Fibroblast of lung (primary cell): Measurements from ENCODE around the gene TAL2. TPM values are rescaled to one million over a fixed set of nuclear protein-coding genes. Genes with fewer than 3 reads are reported as not detected.

Experiments
- DNase-seq, 2 donors: peaks; one replicate each; pipeline versions ENCODE4 v3.0.0 to v3.0.0-alpha.2; 2010; ENCODE audit warnings: low read depth in 2 of 2
- H2AFZ ChIP-seq: 2 replicates; pipeline ENCODE4 v1.5.1; 2012; ENCODE audit warnings: low read length, control low read depth, inconsistent platforms
- H3K27ac ChIP-seq: 2 replicates; pipeline ENCODE4 v1.5.1; 2011; ENCODE audit warnings: low read length, control low read depth; ENCODE audit not compliant: insufficient read depth
- H3K27me3 ChIP-seq: 2 replicates; pipeline ENCODE4 v1.5.1; 2011; ENCODE audit warnings: mild to moderate bottlenecking, low read length; ENCODE audit not compliant: control insufficient read depth, insufficient read depth
- H3K36me3 ChIP-seq: 2 replicates; pipeline ENCODE4 v1.5.1; 2011; ENCODE audit warnings: low read length; ENCODE audit not compliant: control insufficient read depth, insufficient read depth
- H3K4me1 ChIP-seq: 2 replicates; pipeline ENCODE4 v1.5.1; 2011; ENCODE audit warnings: low read length; ENCODE audit not compliant: control insufficient read depth, insufficient read depth; ENCODE audit errors: extremely low read depth
- H3K4me2 ChIP-seq: 2 replicates; pipeline ENCODE4 v1.5.1; 2011; ENCODE audit warnings: low read length, control low read depth; ENCODE audit not compliant: insufficient read depth; ENCODE audit errors: extremely low read depth
- H3K4me3 ChIP-seq, 4 experiments: fragments of 200-600 bp in 1 of 4; sonication (generic) in 1 of 4; replicated peaks in 1 of 4; 2 replicates each; pipeline ENCODE4 v1.5.1; 2011 to 2016; ENCODE audit warnings: low read length in 4 of 4, low read depth in 3 of 4, mild to moderate bottlenecking in 3 of 4, control low read depth in 2 of 4, inconsistent platforms in 1 of 4, mixed read lengths in 1 of 4; ENCODE audit not compliant: insufficient read depth in 1 of 4; ENCODE audit errors: control extremely low read depth in 1 of 4
- H3K79me2 ChIP-seq: 2 replicates; pipeline ENCODE4 v1.5.1; 2012; ENCODE audit warnings: mild to moderate bottlenecking, low read length, inconsistent platforms; ENCODE audit not compliant: control insufficient read depth, insufficient read depth
- H3K9ac ChIP-seq: 2 replicates; pipeline ENCODE4 v1.5.1; 2011; ENCODE audit warnings: mild to moderate bottlenecking, low read length, control low read depth; ENCODE audit not compliant: insufficient read depth
- H3K9me3 ChIP-seq: 2 replicates; pipeline ENCODE4 v1.5.1; 2012; ENCODE audit warnings: low read depth, low read length; ENCODE audit not compliant: control insufficient read depth, insufficient read depth
- H4K20me1 ChIP-seq: 2 replicates; pipeline ENCODE4 v1.5.1; 2011; ENCODE audit warnings: low read length; ENCODE audit not compliant: control insufficient read depth, insufficient read depth; ENCODE audit errors: extremely low read depth
- EZH2 ChIP-seq: IDR thresholded peaks from 2 replicates; pipeline ENCODE4 v1.5.1; 2012; ENCODE audit warnings: low read length, control low read depth, mild to moderate bottlenecking; ENCODE audit errors: missing control alignments
- polyA plus RNA-seq, 2 donors: library from polyadenylated mRNA; depleted of rRNA in 1 of 2; stranded (reverse) in 1 of 2; unstranded in 1 of 2; fragments of >200 nt; gene quantifications; 2 replicates each; pipeline ENCODE4 v1.2.1, GENCODE V29; 2011 to 2012; ENCODE audit warnings: missing spikeins in 1 of 2
- total RNA-seq: library from RNA; depleted of rRNA; stranded (reverse); fragments of >200 nt; gene quantifications from 2 replicates; pipeline ENCODE4 v1.2.1, GENCODE V29; 2014
- TF ChIP-seq, protein P1 (sequence below), 2 donors: IDR thresholded peaks in 1 of 2; conservative IDR thresholded peaks in 1 of 2; 1 replicate in 1 of 2; 2 replicates in 1 of 2; pipeline ENCODE4 v1.5.1; 2011 to 2012; ENCODE audit warnings: low read length in 2 of 2, control low read depth in 1 of 2, inconsistent platforms in 1 of 2, low read depth in 1 of 2, mild to moderate bottlenecking in 1 of 2

TAL2 gene
- total and polyA plus RNA-seq, 2 donors (not counting 1 experiment from before 2014, with no cell fraction given), result 0.17 TPM; not detected in 1

- Histone ChIP-seq H3K9ac (no peak overlapping the region), H3K27me3 (no peaks in the 10 kb centered on the region), H3K27ac (no peak overlapping the region), H3K4me2 (no peak overlapping the region), H2AFZ (no peak overlapping the region), H3K4me3 (no peak overlapping the region), H3K9me3 (no peaks in the 10 kb centered on the region), H4K20me1 (no peaks in the 10 kb centered on the region), H3K79me2 (no peaks in the 10 kb centered on the region), H3K36me3 (no peaks in the 10 kb centered on the region), H3K4me1 (no peaks in the 10 kb centered on the region)
- no peak for DNase-seq
- TF ChIP-seq, protein P1, sequence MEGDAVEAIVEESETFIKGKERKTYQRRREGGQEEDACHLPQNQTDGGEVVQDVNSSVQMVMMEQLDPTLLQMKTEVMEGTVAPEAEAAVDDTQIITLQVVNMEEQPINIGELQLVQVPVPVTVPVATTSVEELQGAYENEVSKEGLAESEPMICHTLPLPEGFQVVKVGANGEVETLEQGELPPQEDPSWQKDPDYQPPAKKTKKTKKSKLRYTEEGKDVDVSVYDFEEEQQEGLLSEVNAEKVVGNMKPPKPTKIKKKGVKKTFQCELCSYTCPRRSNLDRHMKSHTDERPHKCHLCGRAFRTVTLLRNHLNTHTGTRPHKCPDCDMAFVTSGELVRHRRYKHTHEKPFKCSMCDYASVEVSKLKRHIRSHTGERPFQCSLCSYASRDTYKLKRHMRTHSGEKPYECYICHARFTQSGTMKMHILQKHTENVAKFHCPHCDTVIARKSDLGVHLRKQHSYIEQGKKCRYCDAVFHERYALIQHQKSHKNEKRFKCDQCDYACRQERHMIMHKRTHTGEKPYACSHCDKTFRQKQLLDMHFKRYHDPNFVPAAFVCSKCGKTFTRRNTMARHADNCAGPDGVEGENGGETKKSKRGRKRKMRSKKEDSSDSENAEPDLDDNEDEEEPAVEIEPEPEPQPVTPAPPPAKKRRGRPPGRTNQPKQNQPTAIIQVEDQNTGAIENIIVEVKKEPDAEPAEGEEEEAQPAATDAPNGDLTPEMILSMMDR (conservative IDR thresholded peaks at IDR 0.05 in 1 of 2, IDR thresholded peaks at IDR 0.05 in 1 of 2; ENCODE audit: low read depth in 1 of 2, low read length in 2 of 2), result no peak
- TF ChIP-seq EZH2, result no peak
Observed at GRCh38 chr9:105670775-105671174, 8.5 kb downstream of the TAL2 start.

DNA sequence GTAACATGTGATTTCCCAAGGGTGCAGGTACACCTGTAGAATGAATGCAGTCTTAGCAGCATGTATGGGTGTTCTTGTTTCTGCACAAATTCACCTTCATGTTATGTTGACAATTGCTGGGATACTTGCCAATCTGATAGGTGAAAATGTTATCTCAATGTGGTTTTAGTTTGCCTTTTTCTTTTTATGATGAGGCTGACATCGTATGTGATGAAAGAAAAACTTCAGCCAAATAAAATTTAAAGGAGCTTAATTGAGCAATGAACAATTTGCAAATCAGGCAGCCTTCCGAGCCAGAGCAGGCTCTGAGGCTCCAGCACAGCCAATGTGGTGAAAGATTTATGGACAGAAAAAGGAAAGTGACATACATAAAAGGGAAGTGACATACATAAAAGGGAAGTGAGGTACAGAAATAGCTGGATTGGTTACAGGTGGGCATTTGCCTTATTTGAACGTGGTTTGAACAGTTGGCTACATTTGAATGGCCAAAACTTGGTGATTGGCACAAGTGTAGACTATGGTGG, 10.5 kb downstream of the TAL2 start:
- no peaks in the 10 kb centered on the region for H3K79me2 ChIP-seq
- H3K27me3 ChIP-seq, result no peaks in the 10 kb centered on the region
- H3K27ac ChIP-seq, result no peak overlapping the region
- H3K4me2 ChIP-seq, result no peak overlapping the region
- H3K9ac ChIP-seq, result no peak overlapping the region
- no peaks in the 10 kb centered on the region for H3K4me1 ChIP-seq
- no peak overlapping the region for H3K4me3 ChIP-seq
- no peak for TF ChIP-seq EZH2
- TF ChIP-seq, protein P1 (conservative IDR thresholded peaks at IDR 0.05 in 1 of 2, IDR thresholded peaks at IDR 0.05 in 1 of 2; ENCODE audit: low read depth in 1 of 2, low read length in 2 of 2), result no peak
- H3K9me3 ChIP-seq, result no peaks in the 10 kb centered on the region
- no peak overlapping the region for H2AFZ ChIP-seq
- H3K36me3 ChIP-seq, result no peaks in the 10 kb centered on the region
- H4K20me1 ChIP-seq, result no peaks in the 10 kb centered on the region
- DNase-seq, result no peak

DNA sequence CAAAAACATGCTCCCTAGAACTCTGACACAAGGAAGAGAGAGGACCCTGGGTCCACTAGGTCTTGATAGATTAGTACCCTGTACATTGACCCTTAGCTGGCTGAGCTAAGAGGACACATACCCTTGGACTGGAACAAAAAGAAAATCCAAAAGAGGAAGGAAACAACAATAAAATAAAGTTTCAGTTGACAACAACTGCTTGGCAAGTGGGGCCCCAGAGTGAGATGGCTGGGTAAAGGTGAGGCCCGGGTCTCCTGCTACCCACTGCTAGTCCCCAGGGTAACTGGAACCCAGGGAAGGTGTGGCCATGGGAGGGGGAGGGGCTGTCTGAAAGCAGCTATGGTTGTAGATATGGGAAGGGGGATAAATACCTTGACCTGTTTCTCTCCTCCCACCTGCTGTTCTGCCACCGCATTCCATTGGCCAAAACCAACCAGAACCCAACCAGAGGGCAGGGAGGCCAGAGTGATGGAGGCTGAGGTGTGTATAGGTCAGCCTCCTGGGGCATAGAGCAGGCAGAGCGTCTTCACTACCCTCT, 11.7 kb downstream of the TAL2 start:
- H3K9me3 ChIP-seq, result no peaks in the 10 kb centered on the region
- no peak for TF ChIP-seq EZH2
- TF ChIP-seq, protein P1 (conservative IDR thresholded peaks at IDR 0.05 in 1 of 2, IDR thresholded peaks at IDR 0.05 in 1 of 2; ENCODE audit: low read depth in 1 of 2, low read length in 2 of 2), result no peak
- no peak overlapping the region for H2AFZ ChIP-seq
- H4K20me1 ChIP-seq, result no peaks in the 10 kb centered on the region
- H3K4me2 ChIP-seq, result no peak overlapping the region
- H3K4me1 ChIP-seq, result no peaks in the 10 kb centered on the region
- DNase-seq, result no peak
- H3K36me3 ChIP-seq, result no peaks in the 10 kb centered on the region
- H3K27me3 ChIP-seq, result no peaks in the 10 kb centered on the region
- no peaks in the 10 kb centered on the region for H3K79me2 ChIP-seq
- H3K27ac ChIP-seq, result no peak overlapping the region
- no peak overlapping the region for H3K9ac ChIP-seq
- no peak overlapping the region for H3K4me3 ChIP-seq
